Naive thymus-derived CD8-positive, alpha-beta T cell (primary cell): Measurements from ENCODE around the gene PXYLP1. TPM values are rescaled to one million over a fixed set of nuclear protein-coding genes. Genes with fewer than 3 reads are reported as not detected.

Source experiments
- ATAC-seq, 2 donors: fragments of 150-1000 bp; cut with Tn5 transposase in 1 of 2; sonication (Bioruptor Pico), chemical (Tn5 transposase) in 1 of 2; 1 replicate in 1 of 2; 2 replicates in 1 of 2; pipeline ENCODE4 v1.10.0; 2021; ENCODE audit warnings: mild to moderate bottlenecking in 2 of 2, moderate library complexity in 2 of 2
- POLR2A ChIA-PET: fragments of 350-600 bp; sonication (Branson Sonifier 250); formaldehyde crosslinking; loops from one replicate; lab custom pipeline; 2021; ENCODE audit warnings: antibody characterized with exemption; lab: Charles Lee
- DNase-seq, 10 donors: peaks; one replicate each; pipeline versions ENCODE4 v3.0.0 to v3.0.0-alpha.2; 2020 to 2022
- H3K27ac Mint-ChIP-seq, 10 donors: one replicate each; pipeline ENCODE4 v1.8.0; 2020 to 2022; ENCODE audit warnings: mild to moderate bottlenecking in 10 of 10, mixed read lengths in 10 of 10, moderate library complexity in 4 of 10, inconsistent platforms in 1 of 10
- H3K27me3 Mint-ChIP-seq, 5 donors: one replicate each; pipeline ENCODE4 v1.8.0; 2021 to 2022; ENCODE audit warnings: mixed read lengths in 5 of 5
- H3K36me3 Mint-ChIP-seq, 3 donors: one replicate each; pipeline ENCODE4 v1.8.0; 2020 to 2022; ENCODE audit warnings: mixed read lengths in 3 of 3, mild to moderate bottlenecking in 2 of 3, inconsistent platforms in 1 of 3
- H3K4me1 Mint-ChIP-seq, 4 donors: one replicate each; pipeline ENCODE4 v1.8.0; 2021 to 2022; ENCODE audit warnings: mixed read lengths in 4 of 4
- H3K4me3 Mint-ChIP-seq, 10 donors: one replicate each; pipeline ENCODE4 v1.8.0; 2020 to 2022; ENCODE audit warnings: mild to moderate bottlenecking in 10 of 10, mixed read lengths in 10 of 10, moderate library complexity in 6 of 10, inconsistent platforms in 1 of 10
- H3K9me3 Mint-ChIP-seq, 9 donors: one replicate each; pipeline ENCODE4 v1.8.0; 2020 to 2022; ENCODE audit warnings: mixed read lengths in 9 of 9, mild to moderate bottlenecking in 3 of 9, inconsistent platforms in 1 of 9, moderate library complexity in 1 of 9
- polyA plus RNA-seq, 3 donors: library from polyadenylated mRNA; unstranded; fragments of 300-500 nt; fragmentation: Illumina TruSeq; gene quantifications; one replicate each; pipeline ENCODE4 v1.2.3, GENCODE V29; 2021
- total RNA-seq, 8 experiments: library from RNA in 2 of 8; stranded (reverse) in 2 of 8; gene quantifications; one replicate each; pipeline ENCODE4 v1.2.3 and lab custom pipeline; 2021 to 2026

PXYLP1 gene
- total and polyA plus RNA-seq, 5 experiments from 2014 or later, result 9.9 to 36.9 (median 18.3) TPM

GRCh38 chr3:141231952-141232823, 563 bp downstream of the PXYLP1 start:
- H3K4me1 Mint-ChIP-seq, result peaks cover 35 to 75% (median 59%) of the 10 kb centered on the region in 4 donors
- POLR2A ChIA-PET, result interaction anchor here (0.6 to 16.6 kb wide), 29 partner anchors 7 to 507 kb away, joined by 3 to 425 read pairs (median 5); partner anchors contain the start of gene SLC25A36
- H3K36me3 Mint-ChIP-seq, result peaks cover 0 to 16% (median 6%) of the 10 kb centered on the region in 3 donors
- no peaks in the 10 kb centered on the region for H3K9me3 Mint-ChIP-seq
- H3K27ac Mint-ChIP-seq, result peak overlapping the region; percentile 65 to 96 (median 83)
- DNase-seq (peak in 7 of 10 donors; percentile 20 to 48 (median 29)), ATAC-seq (peak; percentile 14 to 24)
- H3K4me3 Mint-ChIP-seq, result peak overlapping the region; percentile 84 to 96 (median 91)
- H3K27me3 Mint-ChIP-seq, result no peaks in the 10 kb centered on the region

- H3K36me3 Mint-ChIP-seq, result peaks cover 0 to 16% (median 6%) of the 10 kb centered on the region in 3 donors
- H3K9me3 Mint-ChIP-seq, result no peaks in the 10 kb centered on the region
- no peak for ATAC-seq
- no peaks in the 10 kb centered on the region for H3K27me3 Mint-ChIP-seq
- H3K4me1 Mint-ChIP-seq, result peaks cover 45 to 87% (median 73%) of the 10 kb centered on the region in 4 donors
- peak overlapping the region; percentile 84 to 96 (median 91) for H3K4me3 Mint-ChIP-seq
- POLR2A ChIA-PET, result interaction anchor here (0.6 to 16.6 kb wide), 9 partner anchors 12 to 460 kb away, joined by 3 to 425 read pairs (median 23); no protein-coding TSS in a partner anchor
- H3K27ac Mint-ChIP-seq, result peak overlapping the region in 8 of 10 donors; percentile 18 to 92 (median 62)
- no peak for DNase-seq
These were observed 2.0 kb downstream of the PXYLP1 start for GRCh38 chr3:141233457-141234161.

- H3K27ac Mint-ChIP-seq, result peak overlapping the region in 9 of 10 donors; percentile 17 to 92 (median 55)
- H3K4me3 Mint-ChIP-seq, result peak overlapping the region in 5 of 10 donors; percentile 8 to 94 (median 89)
- H3K27me3 Mint-ChIP-seq, result no peaks in the 10 kb centered on the region
- ATAC-seq, result no peak
- peaks cover 0 to 16% (median 6%) of the 10 kb centered on the region in 3 donors for H3K36me3 Mint-ChIP-seq
- H3K9me3 Mint-ChIP-seq, result no peaks in the 10 kb centered on the region
- DNase-seq, result no peak
- H3K4me1 Mint-ChIP-seq, result peaks cover 48 to 88% (median 80%) of the 10 kb centered on the region in 4 donors
- POLR2A ChIA-PET, result interaction anchor here (0.6 to 16.6 kb wide), 7 partner anchors 12 to 461 kb away, joined by 3 to 425 read pairs (median 8); no protein-coding TSS in a partner anchor
These were observed 2.7 kb downstream of the PXYLP1 start for GRCh38 chr3:141234283-141234682.

DNA sequence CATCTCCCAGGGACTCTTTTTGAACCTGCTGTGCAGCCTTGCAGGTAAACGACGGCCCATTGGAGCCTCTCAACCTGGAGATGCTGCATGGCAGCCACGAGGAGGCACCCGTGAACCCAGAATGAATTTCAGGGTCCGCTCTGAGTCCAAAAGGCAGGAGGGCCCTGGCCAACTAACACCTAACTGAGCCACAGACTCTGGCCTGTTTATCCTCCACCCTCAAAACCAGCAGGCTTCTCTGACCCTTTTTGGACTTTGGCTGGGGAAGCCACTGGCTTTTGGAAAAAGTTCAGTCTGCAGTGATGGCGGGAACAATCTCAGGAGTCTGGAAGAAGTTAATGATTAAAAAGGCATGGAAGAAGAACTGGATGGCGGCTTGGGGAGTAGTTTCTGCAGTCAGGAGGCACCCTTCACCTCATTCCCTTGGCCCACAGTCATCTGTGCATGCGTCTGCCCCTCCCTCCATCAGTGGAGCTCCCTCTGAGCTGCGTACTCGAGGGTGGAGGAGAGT, 4.1 kb downstream of the PXYLP1 start:
- no peaks in the 10 kb centered on the region for H3K9me3 Mint-ChIP-seq
- POLR2A ChIA-PET, result interaction anchor here (1.0 to 16.6 kb wide), 2 partner anchors 9 to 33 kb away, joined by 3 to 425 read pairs; no protein-coding TSS in a partner anchor
- ATAC-seq (no peak), DNase-seq (peak in 4 of 10 donors; percentile 10 to 58 (median 20))
- H3K27ac Mint-ChIP-seq, result peak overlapping the region; percentile 9 to 93 (median 76)
- peaks cover 0 to 16% (median 6%) of the 10 kb centered on the region in 3 donors for H3K36me3 Mint-ChIP-seq
- no peak overlapping the region for H3K4me3 Mint-ChIP-seq
- no peaks in the 10 kb centered on the region for H3K27me3 Mint-ChIP-seq
- H3K4me1 Mint-ChIP-seq, result peaks cover 43 to 85% (median 81%) of the 10 kb centered on the region in 4 donors

DNA sequence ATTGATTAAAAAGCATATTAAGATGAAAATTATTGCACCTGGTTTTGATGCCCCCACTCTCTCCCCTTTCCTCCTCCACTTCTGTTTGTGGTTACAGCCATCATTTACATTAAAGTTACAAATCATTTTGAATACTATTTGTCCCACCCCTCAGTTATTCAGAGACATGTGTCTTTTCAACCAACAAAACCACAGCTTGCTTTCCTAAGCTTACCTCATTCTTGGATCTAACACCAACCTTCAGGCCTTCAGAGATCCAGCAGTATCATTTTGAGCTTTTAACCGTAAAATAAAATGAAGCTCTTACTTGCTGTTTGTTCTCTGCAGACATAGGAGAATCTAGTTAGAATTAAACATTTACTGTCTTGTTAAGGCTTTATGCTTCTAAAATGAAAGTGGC, 4.7 kb downstream of the PXYLP1 start:
- peaks cover 0 to 16% (median 6%) of the 10 kb centered on the region in 3 donors for H3K36me3 Mint-ChIP-seq
- H3K27me3 Mint-ChIP-seq, result no peaks in the 10 kb centered on the region
- H3K27ac Mint-ChIP-seq, result peak overlapping the region; percentile 9 to 93 (median 76)
- POLR2A ChIA-PET, result interaction anchor here (16.6 kb wide), 1 partner anchor 33 kb away, joined by 425 read pairs; no protein-coding TSS in a partner anchor
- H3K4me3 Mint-ChIP-seq, result peak overlapping the region in 6 of 10 donors; percentile 15 to 69 (median 38)
- no peaks in the 10 kb centered on the region for H3K9me3 Mint-ChIP-seq
- peaks cover 41 to 87% (median 81%) of the 10 kb centered on the region in 4 donors for H3K4me1 Mint-ChIP-seq
- DNase-seq (no peak), ATAC-seq (no peak)

DNA sequence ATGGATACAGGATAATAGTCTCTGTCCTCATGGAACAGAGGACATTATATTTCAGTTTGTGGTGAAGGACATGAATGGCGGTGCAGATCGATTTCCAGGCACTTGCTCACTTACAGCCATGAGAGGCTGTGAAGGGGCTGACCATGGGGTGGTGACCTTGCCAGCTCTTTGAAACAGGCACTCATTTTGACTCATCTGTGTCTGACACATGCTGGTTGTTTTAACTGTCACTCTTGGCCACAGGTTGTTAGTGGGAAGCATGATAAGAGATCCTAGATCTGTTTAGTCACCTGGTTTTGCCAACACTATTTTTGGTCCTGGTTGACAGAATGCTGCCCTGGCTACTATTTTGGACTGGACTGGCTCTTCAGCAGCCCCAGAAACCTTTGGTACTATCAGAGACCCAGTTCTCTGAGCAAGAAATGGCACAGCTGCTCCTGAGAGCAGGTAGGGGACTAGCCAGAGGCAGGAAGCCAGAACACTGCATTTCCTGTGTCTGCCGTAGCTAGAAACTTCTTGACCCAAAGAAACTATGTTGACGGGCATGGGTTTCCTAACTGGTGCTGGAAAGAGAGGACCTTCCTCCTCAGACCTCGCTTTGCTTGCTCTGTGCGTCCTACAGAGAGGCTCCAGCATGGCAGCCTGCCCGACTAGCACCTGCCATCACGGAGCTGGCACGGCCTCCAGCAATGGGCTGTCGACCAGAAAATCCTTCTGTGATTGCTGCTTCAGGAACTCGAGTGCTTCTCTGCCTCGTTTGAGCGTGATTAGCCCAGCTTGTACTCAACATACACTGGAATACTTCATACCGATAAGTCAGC, 6.3 kb downstream of the PXYLP1 start:
- H3K4me1 Mint-ChIP-seq, result peaks cover 38 to 97% (median 84%) of the 10 kb centered on the region in 4 donors
- POLR2A ChIA-PET, result interaction anchor here (1.1 to 16.6 kb wide), 4 partner anchors 10 to 74 kb away, joined by 4 to 425 read pairs (median 6); no protein-coding TSS in a partner anchor
- H3K27ac Mint-ChIP-seq, result peak overlapping the region; percentile 83 to 94 (median 92)
- peak; percentile 43 to 50 for ATAC-seq
- peak in 2 of 10 donors; percentile 26 to 30 for DNase-seq
- peak overlapping the region; percentile 17 to 76 (median 62) for H3K4me3 Mint-ChIP-seq
- peaks cover 0 to 16% (median 6%) of the 10 kb centered on the region in 3 donors for H3K36me3 Mint-ChIP-seq
- no peaks in the 10 kb centered on the region for H3K27me3 Mint-ChIP-seq
- no peaks in the 10 kb centered on the region for H3K9me3 Mint-ChIP-seq

DNA sequence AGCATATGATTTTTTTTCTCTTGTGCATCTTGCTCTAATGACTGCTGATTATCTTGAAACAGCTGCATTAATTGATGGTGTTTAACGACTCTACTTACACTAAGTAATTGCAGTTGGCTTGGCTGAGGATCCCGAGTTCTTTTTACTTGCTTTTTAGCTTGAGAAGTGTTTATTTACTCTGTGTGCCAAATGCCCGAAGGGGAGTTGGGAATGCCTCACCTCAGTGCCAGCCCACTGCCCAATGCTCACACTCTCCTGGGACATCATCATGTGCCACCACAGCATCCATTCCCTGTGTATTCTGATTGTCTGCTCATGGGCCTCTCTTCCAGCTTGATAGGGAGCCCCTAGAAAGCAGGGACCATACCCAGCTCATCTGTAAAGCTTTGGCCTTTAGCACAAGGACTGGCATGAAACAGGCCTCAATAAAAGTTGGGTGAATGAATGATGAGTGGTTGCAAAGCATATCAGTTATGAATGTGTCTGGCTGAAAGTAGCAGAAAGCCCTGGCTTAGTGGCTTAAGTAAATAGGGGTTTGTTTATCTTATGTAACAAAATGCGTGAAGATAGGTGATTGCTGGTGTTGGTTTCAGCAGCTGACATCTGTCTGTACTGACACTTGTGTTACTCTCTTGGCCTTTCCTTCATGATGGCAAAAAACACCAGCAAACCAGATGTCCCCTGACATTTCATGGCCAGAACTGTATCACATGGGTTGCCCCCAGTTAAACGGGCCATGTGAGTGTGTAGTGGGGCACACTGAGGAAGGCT, 8.1 kb downstream of the PXYLP1 start:
- DNase-seq, result no peak
- POLR2A ChIA-PET, result interaction anchor here (0.6 to 16.6 kb wide), 3 partner anchors 8 to 131 kb away, joined by 3 to 425 read pairs (median 4); partner anchors contain the start of gene PXYLP1
- Mint-ChIP-seq H3K9me3 (no peaks in the 10 kb centered on the region), H3K27ac (peak overlapping the region; percentile 83 to 94 (median 92)), H3K4me3 (peak overlapping the region in 7 of 10 donors; percentile 53 to 76 (median 62)), H3K4me1 (peaks cover 36 to 92% (median 74%) of the 10 kb centered on the region in 4 donors), H3K36me3 (peaks cover 0 to 15% (median 6%) of the 10 kb centered on the region in 3 donors), H3K27me3 (no peaks in the 10 kb centered on the region)
- ATAC-seq, result no peak

- H3K4me1 Mint-ChIP-seq, result peaks cover 32 to 86% (median 69%) of the 10 kb centered on the region in 4 donors
- POLR2A ChIA-PET, result interaction anchor here (0.7 to 16.6 kb wide), 4 partner anchors 8 to 37 kb away, joined by 3 to 425 read pairs (median 4); partner anchors contain the start of gene PXYLP1
- H3K27me3 Mint-ChIP-seq, result no peaks in the 10 kb centered on the region
- ATAC-seq, result no peak
- H3K4me3 Mint-ChIP-seq, result no peak overlapping the region
- H3K36me3 Mint-ChIP-seq, result peaks cover 0 to 9% (median 6%) of the 10 kb centered on the region in 3 donors
- H3K27ac Mint-ChIP-seq, result peak overlapping the region in 9 of 10 donors; percentile 12 to 93 (median 59)
- H3K9me3 Mint-ChIP-seq, result no peaks in the 10 kb centered on the region
- peak in 1 of 10 donors; percentile 36 for DNase-seq
These were observed 8.7 kb downstream of the PXYLP1 start for GRCh38 chr3:141240286-141240685.

- POLR2A ChIA-PET, result interaction anchor here (0.7 to 16.6 kb wide), 4 partner anchors 9 to 37 kb away, joined by 3 to 425 read pairs (median 4); partner anchors contain the start of gene PXYLP1
- ATAC-seq (no peak), DNase-seq (peak in 1 of 10 donors; percentile 42)
- H3K4me1 Mint-ChIP-seq, result peaks cover 31 to 83% (median 63%) of the 10 kb centered on the region in 4 donors
- H3K27me3 Mint-ChIP-seq, result no peaks in the 10 kb centered on the region
- no peaks in the 10 kb centered on the region for H3K9me3 Mint-ChIP-seq
- peak overlapping the region; percentile 12 to 93 (median 76) for H3K27ac Mint-ChIP-seq
- peak overlapping the region in 1 of 10 donors; percentile 6 for H3K4me3 Mint-ChIP-seq
- H3K36me3 Mint-ChIP-seq, result peaks cover 0 to 6% (median 4%) of the 10 kb centered on the region in 3 donors
These were observed 9.3 kb downstream of the PXYLP1 start for GRCh38 chr3:141240687-141241615.
